ENCODE data around the gene ADAMTS20.
"Not testable (repeated sequence)": the region's sequence is repeated elsewhere in the genome, so short reads cannot be mapped to it uniquely, and the experiment has no call there.

ADAMTS20 gene

GRCh38 chr12:43462741-43463140, 89.3 kb downstream of the ADAMTS20 start:
- no peak for DNase-seq

- DNase-seq, result no peak
Observed at GRCh38 chr12:43462080-43462479, 89.9 kb downstream of the ADAMTS20 start.

GRCh38 chr12:43459285-43459684, 92.7 kb downstream of the ADAMTS20 start:
- no peak for DNase-seq

- no peak for DNase-seq
Observed at GRCh38 chr12:43453761-43454160, 98.2 kb downstream of the ADAMTS20 start.

GRCh38 chr12:43444940-43445564, 107.0 kb downstream of the ADAMTS20 start:
- no peak for DNase-seq

- DNase-seq, result no peak
Observed at GRCh38 chr12:43436597-43436996, 115.4 kb downstream of the ADAMTS20 start.

GRCh38 chr12:43434614-43435013, 117.4 kb downstream of the ADAMTS20 start:
- no peak for DNase-seq

- DNase-seq, result no peak
Observed at GRCh38 chr12:43428088-43428600, 123.9 kb downstream of the ADAMTS20 start.

- no peak for DNase-seq
Observed at GRCh38 chr12:43425361-43425760, 126.6 kb downstream of the ADAMTS20 start.

GRCh38 chr12:43416981-43417380, 135.0 kb downstream of the ADAMTS20 start:
- no peak for DNase-seq

- DNase-seq, result no peak
Observed at GRCh38 chr12:43407816-43408645, 144.0 kb downstream of the ADAMTS20 start.

- DNase-seq, result no peak
Observed at GRCh38 chr12:43406801-43407200, 145.2 kb downstream of the ADAMTS20 start.

- DNase-seq, result no peak
Observed at GRCh38 chr12:43402436-43402835, 149.6 kb downstream of the ADAMTS20 start.

- DNase-seq, result no peak
Observed at GRCh38 chr12:43401096-43401495, 150.9 kb downstream of the ADAMTS20 start.

- no peak for DNase-seq
Observed at GRCh38 chr12:43396671-43397070, 155.3 kb downstream of the ADAMTS20 start.

- no peak for DNase-seq
Observed at GRCh38 chr12:43392116-43392515, 159.9 kb downstream of the ADAMTS20 start.

GRCh38 chr12:43381879-43382278, 170.1 kb downstream of the ADAMTS20 start:
- DNase-seq, result no peak

- no peak for DNase-seq
Observed at GRCh38 chr12:43378448-43378847, 173.6 kb downstream of the ADAMTS20 start.

GRCh38 chr12:43370263-43370662, 181.7 kb downstream of the ADAMTS20 start:
- DNase-seq, result no peak

GRCh38 chr12:43362910-43363694, 188.9 kb downstream of the ADAMTS20 start:
- DNase-seq, result no peak

GRCh38 chr12:43361031-43361710, 190.8 kb downstream of the ADAMTS20 start:
- DNase-seq, result no peak

- not testable (repeated sequence) for DNase-seq
Observed at GRCh38 chr12:43360001-43360400, 192.0 kb downstream of the ADAMTS20 start.

GRCh38 chr12:43357141-43357540, 194.9 kb downstream of the ADAMTS20 start:
- DNase-seq, result no peak

Measured in NCI-H1048 (cell line).